Measurements from ENCODE around the gene CTNNA3. TPM values are rescaled to one million over a fixed set of nuclear protein-coding genes. Genes with fewer than 3 reads are reported as not detected.

The CTNNA3 gene
- total and polyA plus RNA-seq, 2 of the 4 experiments (the other 2 are of a cell fraction) = 0.19 to 0.90 TPM

- in situ Hi-C loops (cut with MboI; ENCODE audit: low sequenced_read_pairs) = no loop called here
- TF ChIP-seq FOS (IDR thresholded peaks at IDR 0.05; ENCODE audit: low read depth, low read length) (no peak), CEBPB (IDR thresholded peaks at IDR 0.05; ENCODE audit: low read depth, low read length) (no peak), NFE2L2 (IDR thresholded peaks at IDR 0.05; ENCODE audit: low read depth, low read length) (no peak), CHD1 (IDR thresholded peaks at IDR 0.05; ENCODE audit: low read depth, low read length) (no peak), BHLHE40 (IDR thresholded peaks at IDR 0.05; ENCODE audit: low read depth, low read length) (no peak), USF2 (IDR thresholded peaks at IDR 0.05; ENCODE audit: low read depth, low read length) (no peak), RAD21 (IDR thresholded peaks at IDR 0.05; ENCODE audit: low read length) (no peak), SMC3 (IDR thresholded peaks at IDR 0.05; ENCODE audit: low read depth, low read length) (no peak), MAFK (IDR thresholded peaks at IDR 0.05; ENCODE audit: low read depth, low read length) (no peak), RCOR1 (IDR thresholded peaks at IDR 0.05; ENCODE audit: insufficient replicate concordance, low read length) (no peak), ELK1 (IDR thresholded peaks at IDR 0.05; ENCODE audit: borderline replicate concordance, low read depth, low read length) (no peak)
- Histone ChIP-seq H3K27me3 (ENCODE audit: control insufficient read depth, insufficient read depth, low read length) (peaks cover 1% of the 10 kb centered on the region; the same call in 1 of the 2 replicates), H3K36me3 (ENCODE audit: control insufficient read depth, insufficient read depth, low read length) (no peaks in the 10 kb centered on the region), H3K18ac (ENCODE audit: low read depth, low read length) (no peak overlapping the region), H3K9ac (ENCODE audit: low read depth, low read length) (no peak overlapping the region), H2AK9ac (replicated peaks; ENCODE audit: low read depth, low read length, poor library complexity) (no peak overlapping the region), H2BK5ac (ENCODE audit: low read depth, low read length, poor library complexity, severe bottlenecking) (no peak overlapping the region), H4K91ac (ENCODE audit: insufficient read depth, low read depth, low read length) (no peak overlapping the region), H3K27ac (ENCODE audit: insufficient read depth, low read length) (no peak overlapping the region), H3K23ac (ENCODE audit: low read depth, low read length) (no peak overlapping the region), H2AK5ac (ENCODE audit: low read depth, low read length) (no peak overlapping the region), H4K20me1 (ENCODE audit: insufficient read depth, low read length) (no peaks in the 10 kb centered on the region), H3K4ac (ENCODE audit: low read depth, low read length) (no peak overlapping the region), H3K4me2 (ENCODE audit: low read depth, low read length) (no peak overlapping the region), H4K8ac (ENCODE audit: low read depth in 2 of 2, low read length in 2 of 2) (no peak overlapping the region), H3K9me3 (ENCODE audit: control insufficient read depth, insufficient read depth, low read length) (peaks cover 2% of the 10 kb centered on the region; the same call in 1 of the 2 replicates), H3K9me1 (ENCODE audit: insufficient read depth, low read length) (no peaks in the 10 kb centered on the region), H3K14ac (replicated peaks; ENCODE audit: low read depth, low read length) (no peak overlapping the region), H3K4me1 (ENCODE audit: control insufficient read depth, insufficient read depth, low read length) (no peaks in the 10 kb centered on the region), H3K56ac (ENCODE audit: extremely low read depth, insufficient read depth, low read length) (no peak overlapping the region), H3K4me3 (ENCODE audit: insufficient read depth, low read depth, low read length) (no peak overlapping the region), H2BK15ac (ENCODE audit: low read depth, low read length) (no peak overlapping the region), H2BK20ac (ENCODE audit: low read depth, low read length) (no peak overlapping the region), H3K79me1 (ENCODE audit: low read depth in 1 of 2, low read length in 2 of 2) (no peaks in the 10 kb centered on the region), H2BK120ac (ENCODE audit: low read depth, low read length) (no peak overlapping the region), H2AFZ (replicated peaks; ENCODE audit: low read length, poor library complexity) (no peak overlapping the region), H4K5ac (ENCODE audit: low read depth, low read length) (no peak overlapping the region)
- dilution Hi-C loops (cut with HindIII; ENCODE audit: low sequenced_read_pairs, unreplicated experiment) = no loop called here
- POLR2A ChIA-PET (ENCODE audit: unreplicated experiment) = no interaction called here
- ATAC-seq (ENCODE audit: low read depth) (no peak), DNase-seq (no peak)
- intact Hi-C loops (cut with micrococcal nuclease) = no loop called here
- no CpG with 5 or more reads among the region's 4 CpGs for WGBS, 2 experiments (ENCODE audit: extremely low coverage in 2 of 2, insufficient read length in 1 of 2)
- BruUV-seq (replicated peaks) = no TSS peak
- CTCF ChIA-PET = no interaction called here
Observed at GRCh38 chr10:67648613-67649229, 47.3 kb downstream of the CTNNA3 start.
